H1 (cell line): ENCODE measurements around the gene ITGA11. TPM values are rescaled to one million over a fixed set of nuclear protein-coding genes. Genes with fewer than 3 reads are reported as not detected.

ENCODE experiments used
- CTCF ChIA-PET: fragments of 300-600 bp; sonication (Branson Sonifier 250); formaldehyde crosslinking; loops from one replicate; lab custom pipeline; 2021; ENCODE audit not compliant: partially characterized antibody; lab: Charles Lee
- POLR2A ChIA-PET: fragments of 300-600 bp; sonication (Branson Sonifier 250); formaldehyde crosslinking; loops from one replicate; lab custom pipeline; 2021; ENCODE audit warnings: inconsistent platforms; ENCODE audit not compliant: partially characterized antibody; lab: Charles Lee
- DNase-seq, 2 experiments: peaks; one replicate each; pipeline versions ENCODE4 v3.0.0 to v3.0.0-alpha.2; 2010 to 2022; ENCODE audit warnings: low spot score in 2 of 2, low read depth in 1 of 2, mixed read lengths in 1 of 2
- FAIRE-seq: peaks from 2 replicates; lab custom pipeline; 2011; peaks lifted over from hg19 to GRCh38; lab: Jason Lieb, UNC
- H2AFZ ChIP-seq: 2 replicates; pipeline ENCODE4 v1.8.1; 2012; ENCODE audit warnings: low read length, inconsistent platforms
- H2AK5ac ChIP-seq: 2 replicates; pipeline ENCODE4 v1.6.1; 2013; ENCODE audit warnings: low read depth, low read length
- H2BK120ac ChIP-seq: replicated peaks from 2 replicates; pipeline ENCODE3; 2013; ENCODE audit warnings: low read depth, low read length, inconsistent platforms
- H2BK12ac ChIP-seq: 2 replicates; pipeline ENCODE4 v1.6.1; 2013; ENCODE audit warnings: low read depth, low read length
- H2BK15ac ChIP-seq: 2 replicates; pipeline ENCODE4 v1.6.1; 2013; ENCODE audit warnings: low read length
- H2BK20ac ChIP-seq: 2 replicates; pipeline ENCODE4 v1.6.1; 2013; ENCODE audit warnings: low read length
- H2BK5ac ChIP-seq: 2 replicates; pipeline ENCODE4 v1.6.1; 2013; ENCODE audit warnings: low read depth, low read length
- H3K14ac ChIP-seq: 2 replicates; pipeline ENCODE4 v1.6.1; 2013; ENCODE audit warnings: inconsistent platforms; ENCODE audit not compliant: insufficient read length
- H3K18ac ChIP-seq: 2 replicates; pipeline ENCODE4 v1.6.1; 2013; ENCODE audit warnings: low read length; ENCODE audit errors: extremely low read depth
- H3K23ac ChIP-seq: 2 replicates; pipeline ENCODE4 v1.6.1; 2013; ENCODE audit warnings: inconsistent platforms; ENCODE audit not compliant: insufficient read length
- H3K23me2 ChIP-seq: 2 replicates; pipeline ENCODE4 v1.6.1; 2013; ENCODE audit warnings: low read depth, low read length
- H3K27ac ChIP-seq: 2 replicates; pipeline ENCODE4 v1.6.1; 2011; ENCODE audit warnings: low read depth, low read length, inconsistent platforms
- H3K27me3 ChIP-seq, 4 experiments: replicated peaks in 1 of 4; 1 replicate in 1 of 4; 2 replicates in 3 of 4; pipeline versions ENCODE4 v1.6.1 to v1.8.1; 2011 to 2013; ENCODE audit warnings: low read length in 3 of 4, mild to moderate bottlenecking in 3 of 4, inconsistent platforms in 2 of 4, mixed read lengths in 2 of 4, moderate library complexity in 1 of 4; ENCODE audit not compliant: control insufficient read depth in 3 of 4, insufficient read depth in 3 of 4; ENCODE audit errors: extremely low read depth in 1 of 4
- H3K36me3 ChIP-seq, 4 experiments: 2 replicates each; pipeline versions ENCODE4 v1.6.1 to v1.8.1; 2011 to 2013; ENCODE audit warnings: mild to moderate bottlenecking in 4 of 4, low read length in 3 of 4, moderate library complexity in 2 of 4, control low read depth in 1 of 4, inconsistent platforms in 1 of 4; ENCODE audit not compliant: insufficient read depth in 4 of 4, control insufficient read depth in 2 of 4
- H3K4ac ChIP-seq: replicated peaks from 2 replicates; pipeline ENCODE3; 2013; ENCODE audit warnings: low read length, low read depth, mixed read lengths, inconsistent platforms; ENCODE audit not compliant: insufficient read length
- H3K4me1 ChIP-seq, 4 experiments: replicated peaks in 1 of 4; 1 replicate in 1 of 4; 2 replicates in 3 of 4; pipeline versions ENCODE4 v1.6.1 to v1.8.1; 2011 to 2013; ENCODE audit warnings: low read length in 3 of 4, inconsistent platforms in 2 of 4, mixed read lengths in 1 of 4; ENCODE audit not compliant: insufficient read depth in 4 of 4, control insufficient read depth in 3 of 4
- H3K4me2 ChIP-seq, 2 experiments: 2 replicates each; pipeline versions ENCODE4 v1.6.1 to v1.8.1; 2011 to 2013; ENCODE audit warnings: low read depth in 2 of 2, low read length in 2 of 2, control low read depth in 1 of 2, inconsistent platforms in 1 of 2, mild to moderate bottlenecking in 1 of 2; ENCODE audit not compliant: insufficient read depth in 1 of 2
- H3K4me3 ChIP-seq, 4 experiments: fragments of 200-600, 300-600 bp in 1 of 4; sonication (generic), shearing (Covaris generic), sonication (Bioruptor Twin) in 1 of 4; 2 replicates each; pipeline versions ENCODE4 v1.5.1 to v1.8.1; 2011 to 2016; ENCODE audit warnings: low read length in 4 of 4, low read depth in 3 of 4, control low read depth in 2 of 4, inconsistent platforms in 2 of 4, mild to moderate bottlenecking in 2 of 4, mixed read lengths in 1 of 4, moderate library complexity in 1 of 4; ENCODE audit not compliant: insufficient read depth in 2 of 4; ENCODE audit errors: extremely low read depth in 1 of 4
- H3K56ac ChIP-seq: replicated peaks from 2 replicates; pipeline ENCODE3; 2013; ENCODE audit warnings: low read depth, mild to moderate bottlenecking, mixed read lengths, low read length, inconsistent platforms; ENCODE audit not compliant: insufficient read length
- H3K79me1 ChIP-seq: 2 replicates; pipeline ENCODE4 v1.6.1; 2013; ENCODE audit warnings: low read depth, low read length, control low read depth
- H3K79me2 ChIP-seq, 2 experiments: 2 replicates each; pipeline versions ENCODE4 v1.6.1 to v1.8.1; 2012 to 2013; ENCODE audit warnings: low read length in 2 of 2, mild to moderate bottlenecking in 2 of 2, inconsistent platforms in 1 of 2; ENCODE audit not compliant: insufficient read depth in 2 of 2, control insufficient read depth in 1 of 2
- H3K9ac ChIP-seq, 4 experiments: replicated peaks in 1 of 4; 1 replicate in 1 of 4; 2 replicates in 3 of 4; pipeline versions ENCODE4 v1.6.1 to v1.8.1; 2011 to 2013; ENCODE audit warnings: low read depth in 3 of 4, low read length in 3 of 4, control low read depth in 2 of 4, mild to moderate bottlenecking in 2 of 4, moderate library complexity in 2 of 4, inconsistent platforms in 1 of 4; ENCODE audit errors: extremely low read depth in 1 of 4
- H3K9me3 ChIP-seq, 2 experiments: 2 replicates each; pipeline versions ENCODE4 v1.6.1 to v1.8.1; 2012 to 2013; ENCODE audit warnings: mild to moderate bottlenecking in 2 of 2, moderate library complexity in 2 of 2, control low read depth in 1 of 2, inconsistent platforms in 1 of 2, low read depth in 1 of 2, low read length in 1 of 2, mixed read lengths in 1 of 2; ENCODE audit not compliant: insufficient read depth in 2 of 2
- H4K20me1 ChIP-seq, 2 experiments: replicated peaks in 1 of 2; 2 replicates each; pipeline versions ENCODE3 to v1.8.1; 2011 to 2013; ENCODE audit warnings: inconsistent platforms in 2 of 2, low read length in 2 of 2, mild to moderate bottlenecking in 1 of 2; ENCODE audit not compliant: insufficient read depth in 2 of 2, control insufficient read depth in 1 of 2
- H4K5ac ChIP-seq: 2 replicates; pipeline ENCODE4 v1.6.1; 2013; ENCODE audit warnings: low read length, low read depth, mixed read lengths, inconsistent platforms; ENCODE audit not compliant: insufficient read length
- H4K8ac ChIP-seq: 2 replicates; pipeline ENCODE4 v1.8.0; 2013; ENCODE audit warnings: mild to moderate bottlenecking, moderate library complexity, low read length, inconsistent platforms; ENCODE audit not compliant: insufficient read depth; ENCODE audit errors: extremely low read depth
- H4K91ac ChIP-seq: replicated peaks from 2 replicates; pipeline ENCODE3; 2013; ENCODE audit warnings: low read length, mixed read lengths, inconsistent platforms; ENCODE audit not compliant: insufficient read length
- BCL11A ChIP-seq, 2 experiments: IDR thresholded peaks; one replicate each; pipeline ENCODE4 v1.6.1; 2011; ENCODE audit warnings: low read depth in 2 of 2, low read length in 2 of 2, mild to moderate bottlenecking in 2 of 2
- CTCF ChIP-seq, 3 experiments: IDR thresholded peaks; 1 replicate in 2 of 3; 2 replicates in 1 of 3; pipeline versions ENCODE4 v1.5.1 to v1.6.1; 2011; ENCODE audit warnings: low read length in 3 of 3, mild to moderate bottlenecking in 3 of 3, inconsistent platforms in 2 of 3, low read depth in 1 of 3, moderate library complexity in 1 of 3; ENCODE audit not compliant: insufficient read depth in 1 of 3; ENCODE audit errors: control extremely low read depth in 1 of 3
- FOSL1 ChIP-seq: IDR thresholded peaks from 2 replicates; pipeline ENCODE4 v1.6.1; 2011; ENCODE audit warnings: mild to moderate bottlenecking, low read depth, low read length, moderate library complexity; ENCODE audit not compliant: insufficient read depth
- HDAC6 ChIP-seq: IDR thresholded peaks from one replicate; pipeline ENCODE4 v1.7.1; 2012; ENCODE audit warnings: low read depth, mild to moderate bottlenecking, inconsistent platforms, low read length, moderate library complexity
- KDM4A ChIP-seq: IDR thresholded peaks from one replicate; pipeline ENCODE4 v1.7.1; 2012; ENCODE audit warnings: low read depth, mild to moderate bottlenecking, moderate library complexity, low read length, inconsistent platforms; ENCODE audit not compliant: severe bottlenecking
- POLR2AphosphoS5 ChIP-seq: IDR thresholded peaks from 2 replicates; pipeline ENCODE4 v1.6.1; 2011; ENCODE audit warnings: low read depth, low read length
- SP2 ChIP-seq: IDR thresholded peaks from 2 replicates; pipeline ENCODE4 v1.6.1; 2012; ENCODE audit warnings: mild to moderate bottlenecking, low read length, inconsistent platforms
- WGBS, 2 experiments: shearing (Covaris generic) in 1 of 2; methylation state at CpG; one replicate each; pipeline versions ENCODE4 v1.1.6 to v1.1.7; 2013 to 2015; ENCODE audit warnings: low lambda C conversion rate in 2 of 2, mixed read lengths in 2 of 2, inconsistent platforms in 1 of 2, low coverage in 1 of 2, missing lambda C conversion rate in 1 of 2; ENCODE audit not compliant: insufficient replicate concordance in 2 of 2, insufficient coverage in 1 of 2, insufficient read length in 1 of 2; ENCODE audit errors: extremely low coverage in 1 of 2, missing lambda C conversion rate in 1 of 2; 5-methylcytosine and 5-hydroxymethylcytosine counted together
- polyA plus RNA-seq, 7 experiments: library from polyadenylated mRNA; depleted of rRNA in 3 of 7; stranded (reverse) in 5 of 7; unstranded in 2 of 7; fragments of >200 nt in 5 of 7; fragments of 200-250 nt in 2 of 7; gene quantifications; 1 replicate in 5 of 7; 2 replicates in 1 of 7; 4 replicates in 1 of 7; pipeline versions ENCODE4 v1.2.1 to v1.2.3, GENCODE V29; 2011 to 2013; ENCODE audit warnings: missing spikeins in 2 of 7, mixed read lengths in 2 of 7
- total RNA-seq: library from RNA; stranded (reverse); fragmentation: NEBNext Ultra II Directional; extraction: Animal tissue kit (Norgen Biotek cat#: 25700); gene quantifications from 2 replicates; pipeline ENCODE4 v1.2.1, GENCODE V29; 2021

ITGA11 gene
- total and polyA plus RNA-seq, 2 of the 8 experiments (the other 6 are each of a cell fraction or from before 2014, with no cell fraction given): 0.05 to 0.06 TPM

GRCh38 chr15:68450192-68450591 lies 18.2 kb upstream of the ITGA11 start:
- H3K4me2 ChIP-seq: no peak overlapping the region
- no peak overlapping the region for H4K8ac ChIP-seq
- H3K27me3 ChIP-seq: peaks cover 0 to 2% (median under 1%) of the 10 kb centered on the region in 4 experiments; a peak in 2 of 7 replicates
- no peak overlapping the region for H3K56ac ChIP-seq
- H2BK20ac ChIP-seq: no peak overlapping the region
- H3K4ac ChIP-seq: no peak overlapping the region
- H3K23me2 ChIP-seq: no peaks in the 10 kb centered on the region; the same call in 1 of the 2 replicates
- no peaks in the 10 kb centered on the region for H3K79me2 ChIP-seq
- 90% methylated on average over 1 of the region's 1 CpG; no CpG with 5 or more reads in 1 of the 2 experiments for WGBS, 2 experiments
- H3K27ac ChIP-seq: no peak overlapping the region
- no peak overlapping the region for H2BK15ac ChIP-seq
- H2AFZ ChIP-seq: no peak overlapping the region
- H3K79me1 ChIP-seq: no peaks in the 10 kb centered on the region
- ChIA-PET POLR2A (interaction anchor here (0.9 kb wide), 1 partner anchor 14 kb away, joined by 3 read pairs; no protein-coding TSS in a partner anchor), CTCF (interaction anchor here (1.2 to 1.8 kb wide), 2 partner anchors 89 to 144 kb away, joined by 3 to 4 read pairs; no protein-coding TSS in a partner anchor)
- no peak overlapping the region for H2BK12ac ChIP-seq
- DNase-seq (peak in 1 of 2 experiments; percentile 32), FAIRE-seq (no peak)
- no peak overlapping the region for H4K5ac ChIP-seq
- no peak overlapping the region for H3K4me3 ChIP-seq
- no peak overlapping the region for H2BK120ac ChIP-seq
- no peaks in the 10 kb centered on the region for H4K20me1 ChIP-seq
- H2AK5ac ChIP-seq: no peak overlapping the region
- TF ChIP-seq BCL11A (IDR thresholded peaks at IDR 0.05; ENCODE audit: low read depth in 2 of 2, low read length in 2 of 2): no peak
- no peak for TF ChIP-seq SP2
- no peak for TF ChIP-seq POLR2AphosphoS5
- TF ChIP-seq HDAC6: no peak
- TF ChIP-seq CTCF (IDR thresholded peaks at IDR 0.05; ENCODE audit: control extremely low read depth in 1 of 3, insufficient read depth in 1 of 3, low read depth in 1 of 3, low read length in 3 of 3): no peak
- no peak for TF ChIP-seq FOSL1
- no peak for TF ChIP-seq KDM4A
- H3K36me3 ChIP-seq: no peaks in the 10 kb centered on the region
- no peak overlapping the region for H3K14ac ChIP-seq
- no peak overlapping the region for H4K91ac ChIP-seq
- H3K18ac ChIP-seq: no peak overlapping the region
- no peak overlapping the region for H2BK5ac ChIP-seq
- no peaks in the 10 kb centered on the region for H3K9me3 ChIP-seq
- no peak overlapping the region for H3K9ac ChIP-seq
- H3K4me1 ChIP-seq: no peaks in the 10 kb centered on the region
- no peak overlapping the region for H3K23ac ChIP-seq
